ENCODE data around the gene TBC1D22A.

GRCh38 chr22:46794491-46794890 is 32.0 kb downstream of the TBC1D22A start:
- TF ChIP-seq, protein P1, sequence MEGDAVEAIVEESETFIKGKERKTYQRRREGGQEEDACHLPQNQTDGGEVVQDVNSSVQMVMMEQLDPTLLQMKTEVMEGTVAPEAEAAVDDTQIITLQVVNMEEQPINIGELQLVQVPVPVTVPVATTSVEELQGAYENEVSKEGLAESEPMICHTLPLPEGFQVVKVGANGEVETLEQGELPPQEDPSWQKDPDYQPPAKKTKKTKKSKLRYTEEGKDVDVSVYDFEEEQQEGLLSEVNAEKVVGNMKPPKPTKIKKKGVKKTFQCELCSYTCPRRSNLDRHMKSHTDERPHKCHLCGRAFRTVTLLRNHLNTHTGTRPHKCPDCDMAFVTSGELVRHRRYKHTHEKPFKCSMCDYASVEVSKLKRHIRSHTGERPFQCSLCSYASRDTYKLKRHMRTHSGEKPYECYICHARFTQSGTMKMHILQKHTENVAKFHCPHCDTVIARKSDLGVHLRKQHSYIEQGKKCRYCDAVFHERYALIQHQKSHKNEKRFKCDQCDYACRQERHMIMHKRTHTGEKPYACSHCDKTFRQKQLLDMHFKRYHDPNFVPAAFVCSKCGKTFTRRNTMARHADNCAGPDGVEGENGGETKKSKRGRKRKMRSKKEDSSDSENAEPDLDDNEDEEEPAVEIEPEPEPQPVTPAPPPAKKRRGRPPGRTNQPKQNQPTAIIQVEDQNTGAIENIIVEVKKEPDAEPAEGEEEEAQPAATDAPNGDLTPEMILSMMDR (IDR thresholded peaks at IDR 0.05; ENCODE audit: poor library complexity, severe bottlenecking) = no peak
- no peak for TF ChIP-seq POLR2AphosphoS5 (IDR thresholded peaks at IDR 0.05)
